ENCODE measurements around the gene VPS4A.

DNA sequence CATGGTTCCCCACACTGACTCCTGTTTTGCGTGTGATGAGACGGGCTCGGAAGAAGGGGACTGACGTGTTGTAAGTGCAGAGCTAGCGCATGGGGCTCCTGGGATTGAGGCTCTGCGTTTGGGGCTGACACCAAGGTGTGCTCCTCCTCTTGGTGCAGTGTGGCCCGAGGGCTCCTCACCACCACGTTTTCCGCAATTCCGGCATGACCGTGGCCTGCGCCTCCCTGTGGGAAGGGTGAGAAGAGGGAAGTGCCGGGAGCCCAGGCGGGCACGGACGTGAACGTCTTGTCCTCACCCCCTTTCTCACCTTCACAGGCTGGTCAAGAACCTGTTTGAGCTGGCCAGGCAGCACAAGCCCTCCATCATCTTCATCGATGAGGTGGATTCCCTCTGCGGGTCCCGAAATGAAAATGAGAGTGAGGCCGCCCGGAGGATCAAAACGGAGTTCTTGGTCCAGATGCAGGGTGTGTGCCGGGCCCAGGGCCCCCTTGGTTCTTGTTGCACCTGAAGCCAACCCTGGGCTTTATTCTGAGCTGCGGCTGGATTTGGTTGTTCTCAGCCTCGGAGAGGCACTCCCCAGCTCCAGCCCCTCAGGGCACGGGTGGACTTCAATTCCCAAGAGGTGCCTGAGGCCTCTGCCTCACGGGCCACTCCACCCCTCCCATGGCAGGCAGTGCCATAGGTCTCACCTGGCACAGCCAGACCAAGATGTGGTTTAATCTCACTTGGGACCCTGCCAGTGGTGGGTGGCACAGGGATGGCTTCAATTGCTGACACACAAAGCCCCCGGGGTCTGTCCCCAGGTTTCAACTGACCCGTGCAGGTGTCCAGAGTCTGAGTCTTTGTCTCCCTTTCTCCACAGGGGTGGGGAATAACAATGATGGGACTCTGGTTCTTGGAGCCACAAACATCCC lies 8.9 kb downstream of the VPS4A start:
- TF ChIP-seq, protein P1, sequence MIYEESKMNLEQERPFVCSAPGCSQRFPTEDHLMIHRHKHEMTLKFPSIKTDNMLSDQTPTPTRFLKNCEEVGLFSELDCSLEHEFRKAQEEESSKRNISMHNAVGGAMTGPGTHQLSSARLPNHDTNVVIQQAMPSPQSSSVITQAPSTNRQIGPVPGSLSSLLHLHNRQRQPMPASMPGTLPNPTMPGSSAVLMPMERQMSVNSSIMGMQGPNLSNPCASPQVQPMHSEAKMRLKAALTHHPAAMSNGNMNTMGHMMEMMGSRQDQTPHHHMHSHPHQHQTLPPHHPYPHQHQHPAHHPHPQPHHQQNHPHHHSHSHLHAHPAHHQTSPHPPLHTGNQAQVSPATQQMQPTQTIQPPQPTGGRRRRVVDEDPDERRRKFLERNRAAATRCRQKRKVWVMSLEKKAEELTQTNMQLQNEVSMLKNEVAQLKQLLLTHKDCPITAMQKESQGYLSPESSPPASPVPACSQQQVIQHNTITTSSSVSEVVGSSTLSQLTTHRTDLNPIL (CRISPR knock-in tag; IDR thresholded peaks at IDR 0.05; ENCODE audit: low read depth), result no peak
- TF ChIP-seq TCF4 (CRISPR knock-in tag; IDR thresholded peaks at IDR 0.05; ENCODE audit: borderline replicate concordance), result no peak
- no peak for TF ChIP-seq ARNTL (CRISPR knock-in tag; IDR thresholded peaks at IDR 0.05; ENCODE audit: borderline replicate concordance, low read depth)
- TF ChIP-seq, protein P2, sequence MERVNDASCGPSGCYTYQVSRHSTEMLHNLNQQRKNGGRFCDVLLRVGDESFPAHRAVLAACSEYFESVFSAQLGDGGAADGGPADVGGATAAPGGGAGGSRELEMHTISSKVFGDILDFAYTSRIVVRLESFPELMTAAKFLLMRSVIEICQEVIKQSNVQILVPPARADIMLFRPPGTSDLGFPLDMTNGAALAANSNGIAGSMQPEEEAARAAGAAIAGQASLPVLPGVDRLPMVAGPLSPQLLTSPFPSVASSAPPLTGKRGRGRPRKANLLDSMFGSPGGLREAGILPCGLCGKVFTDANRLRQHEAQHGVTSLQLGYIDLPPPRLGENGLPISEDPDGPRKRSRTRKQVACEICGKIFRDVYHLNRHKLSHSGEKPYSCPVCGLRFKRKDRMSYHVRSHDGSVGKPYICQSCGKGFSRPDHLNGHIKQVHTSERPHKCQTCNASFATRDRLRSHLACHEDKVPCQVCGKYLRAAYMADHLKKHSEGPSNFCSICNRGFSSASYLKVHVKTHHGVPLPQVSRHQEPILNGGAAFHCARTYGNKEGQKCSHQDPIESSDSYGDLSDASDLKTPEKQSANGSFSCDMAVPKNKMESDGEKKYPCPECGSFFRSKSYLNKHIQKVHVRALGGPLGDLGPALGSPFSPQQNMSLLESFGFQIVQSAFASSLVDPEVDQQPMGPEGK (CRISPR knock-in tag; IDR thresholded peaks at IDR 0.05; ENCODE audit: borderline replicate concordance), result no peak
- no peak for TF ChIP-seq ZNF8 (CRISPR knock-in tag; IDR thresholded peaks at IDR 0.05)
- TF ChIP-seq ESRRG (CRISPR knock-in tag; IDR thresholded peaks at IDR 0.05), result no peak
